A172 (cell line): ENCODE measurements around the gene RGS7. TPM values are rescaled to one million over a fixed set of nuclear protein-coding genes. Genes with fewer than 3 reads are reported as not detected.

Experiments used
- DNase-seq: peaks from one replicate; pipeline ENCODE4 v3.0.0-alpha.2; 2015; ENCODE audit warnings: low spot score
- total RNA-seq: library from RNA; depleted of rRNA; stranded (reverse); fragments of >200 nt; shearing (Covaris generic); gene quantifications from 2 replicates; pipeline ENCODE4 v1.2.3, GENCODE V29; 2014

RGS7 gene
- total RNA-seq, 1 experiment from 2014 or later = 16.5 TPM

- no peak for DNase-seq
These were observed 277.5 kb downstream of the RGS7 start for GRCh38 chr1:241079459-241079858.

GRCh38 chr1:241079047-241079446 lies 278.0 kb downstream of the RGS7 start:
- DNase-seq = no peak

DNA sequence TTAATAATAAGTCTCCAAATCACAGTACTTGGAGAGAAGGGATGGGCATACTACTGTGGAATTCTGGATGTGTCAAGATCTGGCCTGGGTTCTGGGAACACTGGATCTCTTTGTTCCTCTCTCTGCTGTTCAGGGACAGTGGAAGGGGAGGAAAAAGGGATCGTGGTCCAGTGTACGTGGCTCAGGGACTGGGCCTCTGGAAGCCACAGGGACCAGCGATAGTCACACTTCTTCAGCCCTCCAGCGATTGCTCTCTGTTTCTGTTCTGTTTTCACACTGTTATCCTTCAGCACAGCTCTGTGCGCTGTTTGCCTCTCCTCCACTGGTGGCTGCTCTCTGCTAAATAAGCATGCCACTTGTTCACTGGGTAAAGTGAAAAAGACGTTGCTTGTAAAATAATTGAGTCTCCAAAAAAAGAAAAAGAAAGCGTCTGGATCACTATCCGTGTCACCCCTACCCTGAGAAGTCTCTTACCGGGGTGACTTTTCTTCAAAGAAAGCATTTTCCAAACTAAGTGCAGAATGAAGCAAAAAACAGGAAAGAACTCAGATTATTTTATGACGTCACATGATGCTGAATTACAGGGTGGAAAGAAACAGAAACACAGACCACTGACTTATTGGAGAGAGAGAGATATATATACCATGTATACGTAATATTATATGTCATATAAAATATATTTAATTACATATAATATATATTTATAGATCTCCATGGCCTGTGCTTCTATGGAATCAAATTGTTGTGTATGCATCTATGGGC lies 279.4 kb downstream of the RGS7 start:
- no peak for DNase-seq

GRCh38 chr1:241074507-241074906 lies 282.5 kb downstream of the RGS7 start:
- no peak for DNase-seq

DNA sequence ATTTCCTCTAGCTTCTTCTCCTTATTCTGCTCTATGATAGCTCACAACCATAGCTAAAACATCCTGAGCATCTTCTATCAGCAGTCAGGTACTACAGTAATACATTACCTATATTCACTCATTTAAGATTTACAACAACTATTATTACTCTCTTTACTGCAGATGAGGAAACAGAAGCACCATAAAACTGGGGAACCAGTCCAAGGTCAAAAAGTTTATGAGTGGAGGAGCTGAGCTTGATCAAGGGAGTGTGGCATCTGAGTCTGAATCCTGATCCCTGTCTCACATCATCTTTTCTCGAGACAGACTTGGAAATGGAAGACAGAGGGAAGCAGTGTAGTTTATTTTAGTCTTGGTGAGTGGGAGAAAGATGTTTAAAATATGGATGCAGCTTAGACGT lies 288.6 kb downstream of the RGS7 start:
- DNase-seq = no peak

DNA sequence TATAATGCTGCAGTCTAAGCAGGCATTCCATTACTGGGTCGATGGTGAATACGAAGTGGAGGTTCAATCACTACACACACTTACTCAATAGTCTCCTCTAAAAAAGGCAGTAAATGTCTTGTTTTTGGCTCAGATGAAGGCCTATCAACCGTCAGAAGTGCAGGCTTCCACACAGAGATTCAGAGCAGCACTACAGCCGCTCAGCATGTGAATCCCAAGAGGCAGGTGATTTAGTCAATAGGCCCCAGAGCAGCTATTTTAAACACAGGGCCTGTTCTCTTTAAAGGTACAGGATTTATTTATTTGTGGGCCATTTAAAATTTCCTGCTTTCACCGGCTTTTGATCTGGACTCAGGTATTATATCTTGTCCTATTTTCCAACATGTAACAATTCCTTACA lies 293.7 kb downstream of the RGS7 start:
- DNase-seq = no peak

DNA sequence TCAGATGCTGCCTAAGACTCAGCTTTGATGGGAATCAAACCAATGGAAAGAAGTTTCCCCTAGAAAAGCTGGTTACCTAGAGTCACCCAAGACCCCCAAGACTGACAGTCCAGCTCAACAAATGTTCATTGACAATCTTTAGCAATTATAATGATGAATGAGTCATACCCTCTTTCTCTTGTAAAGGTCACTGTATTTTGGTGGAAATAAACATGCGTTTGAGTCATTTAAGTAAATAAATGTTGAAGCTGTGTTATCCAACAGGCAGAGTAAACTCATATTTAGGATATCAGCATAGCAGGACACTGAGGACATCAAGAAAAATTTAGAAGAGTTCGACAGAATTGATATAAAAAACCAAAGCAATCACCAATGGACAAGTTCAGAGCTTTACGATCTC lies 295.9 kb downstream of the RGS7 start:
- DNase-seq = no peak

DNA sequence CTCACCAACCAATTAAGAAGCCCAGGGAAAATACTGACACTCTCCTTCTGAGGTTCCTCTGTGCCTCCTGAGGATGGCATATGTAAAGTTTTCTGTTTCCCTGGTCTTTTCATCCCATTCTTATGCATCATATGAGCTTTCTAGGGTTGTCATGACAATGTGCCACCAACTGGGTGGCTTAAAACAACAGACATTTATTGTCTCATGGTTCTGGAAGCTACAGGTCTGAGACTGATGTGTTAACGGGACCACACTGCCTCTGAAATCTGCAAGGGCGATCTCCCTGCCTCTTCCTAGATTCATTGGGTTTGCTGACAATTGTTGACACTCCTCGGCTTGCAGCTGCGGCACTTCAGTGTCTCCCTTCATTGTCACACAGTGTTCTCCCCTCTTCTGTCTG lies 308.4 kb downstream of the RGS7 start:
- DNase-seq = no peak

DNA sequence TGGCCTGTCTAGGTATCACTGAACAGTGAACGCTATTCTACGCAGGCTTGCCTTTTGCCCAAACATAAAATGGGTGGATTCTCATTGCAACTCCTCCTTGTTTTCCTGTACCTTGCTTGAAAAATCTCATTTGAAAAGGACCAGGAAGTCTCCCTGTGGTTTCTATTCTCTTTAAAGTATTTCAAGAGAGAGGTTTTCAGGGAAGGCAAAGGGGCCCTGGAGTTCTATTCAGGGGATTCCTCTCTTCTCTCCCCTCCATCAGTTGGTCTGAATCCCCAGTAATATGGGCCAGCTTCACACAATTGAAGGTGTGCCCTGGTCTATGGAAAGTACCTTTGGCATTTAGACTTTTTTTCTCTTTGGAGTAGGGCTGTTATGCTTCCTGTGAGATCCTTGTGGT lies 311.3 kb downstream of the RGS7 start:
- DNase-seq = no peak

DNA sequence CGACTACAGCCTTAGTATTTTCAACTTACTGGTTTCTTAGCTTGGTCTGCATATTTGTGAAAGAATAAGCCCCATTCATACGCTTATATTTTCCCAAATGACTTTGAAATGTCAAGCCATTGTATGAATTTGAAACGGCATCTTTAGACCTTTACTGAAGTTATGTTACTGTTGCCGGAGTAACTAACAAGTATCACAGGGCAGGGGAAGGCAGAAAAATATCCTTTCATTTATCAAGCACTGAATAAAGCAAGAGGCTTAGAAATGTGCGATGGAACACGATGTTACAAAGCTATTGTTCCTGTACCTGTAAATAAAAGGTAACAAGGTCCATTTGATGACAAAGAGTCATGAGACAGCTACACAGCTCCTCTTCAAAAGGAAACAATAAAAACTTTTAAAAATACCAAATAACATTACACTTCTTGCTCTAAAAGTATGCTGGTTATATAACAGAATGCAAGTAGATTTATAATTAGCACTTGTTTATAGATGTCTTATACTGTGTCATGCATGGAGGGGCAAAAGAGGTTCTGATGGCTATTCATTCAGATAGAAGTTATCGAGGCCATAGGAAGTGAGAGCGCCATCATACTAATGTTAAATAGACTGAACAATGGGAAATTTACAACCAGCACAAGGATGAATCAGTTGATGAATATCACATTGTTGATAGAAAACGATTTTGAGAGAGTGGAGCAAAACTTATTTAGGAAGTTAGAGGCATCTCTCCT lies 322.6 kb downstream of the RGS7 start:
- no peak for DNase-seq

DNA sequence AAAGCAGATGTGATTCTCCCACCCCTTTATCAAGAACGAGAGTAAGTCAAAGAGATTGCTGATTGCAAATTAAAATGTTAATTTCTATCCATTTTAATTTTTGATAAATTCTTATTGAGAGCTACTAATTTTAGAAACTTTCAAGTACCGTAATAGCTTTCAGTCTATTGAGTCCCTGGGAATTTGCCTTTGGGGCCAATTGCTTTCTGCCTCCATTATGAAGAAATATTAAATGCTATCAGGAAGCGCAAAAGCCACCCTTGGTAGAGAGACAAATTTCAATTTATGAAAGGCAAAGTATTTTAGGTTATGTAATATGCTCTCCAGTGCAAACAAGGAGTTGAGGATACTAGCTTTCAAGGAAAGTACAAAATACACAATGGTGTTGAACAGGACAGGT lies 332.2 kb downstream of the RGS7 start:
- no peak for DNase-seq

DNA sequence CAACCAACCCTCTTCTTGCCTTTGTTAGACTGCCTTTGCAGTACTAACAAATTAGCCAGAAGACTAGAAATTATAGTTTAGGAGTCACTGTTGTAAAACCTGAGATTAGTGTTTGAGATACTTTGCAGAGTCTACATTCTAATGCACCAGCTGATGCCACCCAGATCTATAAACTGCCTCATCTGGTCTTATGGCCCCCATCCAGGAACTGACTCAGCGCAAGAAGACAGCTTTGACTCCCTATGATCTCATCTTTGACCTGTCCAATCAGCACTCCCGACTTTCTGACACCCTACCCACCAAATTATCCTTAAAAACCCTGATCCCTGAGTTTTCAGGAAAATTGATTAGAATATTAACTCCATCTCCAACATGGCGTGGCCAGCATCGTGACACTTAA lies 334.6 kb downstream of the RGS7 start:
- DNase-seq = peak; percentile 73

GRCh38 chr1:241020851-241021697 lies 335.9 kb downstream of the RGS7 start:
- DNase-seq = no peak

- DNase-seq = no peak
These were observed 344.2 kb downstream of the RGS7 start for GRCh38 chr1:241012708-241013340.

- DNase-seq = no peak
These were observed 349.3 kb downstream of the RGS7 start for GRCh38 chr1:241007668-241008067.

DNA sequence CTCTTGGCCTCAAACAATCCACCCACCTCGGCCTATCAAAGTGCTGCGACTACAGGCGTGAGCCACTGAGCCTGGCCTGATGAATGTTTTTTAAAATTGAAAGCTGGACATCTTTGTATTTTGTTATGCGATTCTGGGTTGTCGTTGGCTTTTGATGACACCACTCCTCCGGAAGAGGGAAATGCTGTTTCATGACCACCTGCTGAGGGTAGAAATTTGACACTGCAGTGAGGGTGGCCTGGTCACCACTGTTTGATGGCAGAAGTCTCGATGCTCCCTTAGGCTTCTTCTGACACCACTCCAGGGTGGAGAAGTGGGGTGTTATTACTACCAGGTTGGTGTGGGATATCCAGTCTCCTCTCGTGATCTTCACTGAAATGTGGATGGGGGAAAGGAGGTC lies 357.2 kb downstream of the RGS7 start:
- DNase-seq = no peak

DNA sequence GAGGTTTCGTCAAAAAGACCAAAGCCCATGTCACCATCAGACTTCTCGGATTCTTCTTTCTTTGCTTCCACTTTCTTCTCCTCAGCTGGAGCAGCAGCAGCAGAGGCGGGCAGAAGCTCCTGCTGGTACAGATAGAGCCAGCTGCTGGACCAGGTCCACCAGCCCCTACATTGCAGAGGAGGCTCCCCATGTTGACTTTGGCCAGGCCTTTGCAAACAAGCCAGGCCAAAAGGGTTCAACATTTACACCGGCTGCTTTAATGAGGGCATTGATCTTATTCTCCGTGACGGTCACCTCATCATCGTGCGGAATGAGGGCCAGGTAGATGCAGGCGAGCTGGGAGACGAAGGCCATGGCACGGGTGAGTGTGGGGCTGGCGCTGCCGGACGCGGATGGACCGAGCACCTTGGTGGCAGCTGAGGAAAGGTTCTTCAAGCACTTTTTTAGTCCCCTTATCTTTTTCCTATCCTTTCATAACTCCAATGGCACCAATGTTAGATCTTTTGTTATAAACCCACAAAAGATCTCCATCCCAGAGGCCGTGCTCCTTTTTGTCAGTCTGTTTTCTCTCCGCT lies 358.5 kb downstream of the RGS7 start:
- no peak for DNase-seq

DNA sequence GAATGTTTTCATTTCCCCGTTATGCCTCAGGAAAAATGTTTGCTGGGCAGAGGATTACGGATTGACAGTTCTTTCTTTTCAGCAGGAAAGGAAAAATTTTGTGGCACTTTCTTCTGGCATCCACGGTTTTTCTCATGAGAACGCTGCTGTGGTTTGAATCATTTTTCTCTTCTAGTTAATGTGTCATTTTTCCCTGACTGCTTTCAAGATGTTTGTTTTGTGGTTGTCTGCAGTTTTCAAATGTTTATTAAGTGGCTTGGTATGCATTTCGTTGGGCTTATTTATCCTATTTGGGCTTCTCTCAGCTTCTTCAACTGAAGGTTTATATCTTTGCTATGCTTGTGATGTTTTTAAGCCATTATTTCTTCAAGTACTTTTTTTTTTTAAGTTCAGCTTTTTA lies 359.0 kb downstream of the RGS7 start:
- DNase-seq = peak; percentile 58

GRCh38 chr1:240993004-240993403 lies 364.0 kb downstream of the RGS7 start:
- DNase-seq = no peak

- no peak for DNase-seq
These were observed 365.8 kb downstream of the RGS7 start for GRCh38 chr1:240991230-240991629.

- DNase-seq = peak; percentile 34
These were observed 369.1 kb downstream of the RGS7 start for GRCh38 chr1:240987928-240988327.

- DNase-seq = no peak
These were observed 371.9 kb downstream of the RGS7 start for GRCh38 chr1:240985081-240985480.
